CD14-positive monocyte (primary cell): Measurements from ENCODE around the gene GPRIN1. TPM values are rescaled to one million over a fixed set of nuclear protein-coding genes. Genes with fewer than 3 reads are reported as not detected.

Source experiments
- DNase-seq, 3 donors: peaks; one replicate each; pipeline ENCODE4 v3.0.0-alpha.2; 2011 to 2022
- H2AFZ ChIP-seq: 2 replicates; pipeline ENCODE4 v1.6.0; 2012; ENCODE audit warnings: mild to moderate bottlenecking, low read depth, low read length, inconsistent platforms; ENCODE audit not compliant: insufficient read depth, poor library complexity, severe bottlenecking
- H3K27ac ChIP-seq, 2 donors: 1 replicate in 1 of 2; 2 replicates in 1 of 2; pipeline ENCODE4 v1.5.1; 2012 to 2013; ENCODE audit warnings: low read length in 2 of 2, control low read depth in 1 of 2, inconsistent platforms in 1 of 2, low read depth in 1 of 2, mild to moderate bottlenecking in 1 of 2
- H3K27me3 ChIP-seq, 2 donors: one replicate each; pipeline versions ENCODE4 v1.6.0 to v1.6.1; 2011 to 2013; ENCODE audit warnings: low read length in 2 of 2; ENCODE audit not compliant: control insufficient read depth in 2 of 2, insufficient read depth in 2 of 2
- H3K36me3 ChIP-seq, 2 donors: replicated peaks in 1 of 2; 1 replicate in 1 of 2; 2 replicates in 1 of 2; pipeline versions ENCODE4 v1.5.1 to v1.6.1; 2012 to 2013; ENCODE audit warnings: low read length in 2 of 2, control low read depth in 1 of 2, inconsistent platforms in 1 of 2, mild to moderate bottlenecking in 1 of 2; ENCODE audit not compliant: insufficient read depth in 2 of 2, control insufficient read depth in 1 of 2
- H3K4me1 ChIP-seq, 2 donors: 1 replicate in 1 of 2; 2 replicates in 1 of 2; pipeline versions ENCODE4 v1.5.1 to v1.6.1; 2012 to 2013; ENCODE audit warnings: low read length in 2 of 2, control low read depth in 1 of 2, inconsistent platforms in 1 of 2, mild to moderate bottlenecking in 1 of 2, moderate library complexity in 1 of 2; ENCODE audit not compliant: insufficient read depth in 2 of 2, control insufficient read depth in 1 of 2
- H3K4me2 ChIP-seq: replicated peaks from 2 replicates; pipeline ENCODE3; 2012; ENCODE audit warnings: low read length, moderate library complexity, mild to moderate bottlenecking; ENCODE audit not compliant: poor library complexity, severe bottlenecking; ENCODE audit errors: extremely low read depth
- H3K4me3 ChIP-seq, 3 experiments: fragments of 200-600 bp in 1 of 3; sonication (generic) in 1 of 3; replicated peaks in 1 of 3; 1 replicate in 2 of 3; 2 replicates in 1 of 3; pipeline ENCODE4 v1.5.1; 2011 to 2013; ENCODE audit warnings: low read length in 3 of 3, mild to moderate bottlenecking in 3 of 3, control low read depth in 2 of 3, low read depth in 2 of 3, inconsistent platforms in 1 of 3, moderate library complexity in 1 of 3
- H3K79me2 ChIP-seq: 2 replicates; pipeline ENCODE4 v1.6.0; 2012; ENCODE audit warnings: mild to moderate bottlenecking, control low read depth, inconsistent platforms, low read length, moderate library complexity; ENCODE audit not compliant: insufficient read depth
- H3K9ac ChIP-seq: 2 replicates; pipeline ENCODE4 v1.6.0; 2017; ENCODE audit warnings: low read length, mild to moderate bottlenecking; ENCODE audit not compliant: insufficient read depth, poor library complexity, severe bottlenecking
- H3K9me3 ChIP-seq, 2 donors: replicated peaks in 1 of 2; 1 replicate in 1 of 2; 2 replicates in 1 of 2; pipeline versions ENCODE4 v1.5.1 to v1.6.1; 2012 to 2013; ENCODE audit warnings: low read length in 2 of 2, control low read depth in 1 of 2; ENCODE audit not compliant: control insufficient read depth in 1 of 2, insufficient read depth in 1 of 2
- H4K20me1 ChIP-seq: 2 replicates; pipeline ENCODE4 v1.6.0; 2012; ENCODE audit warnings: mild to moderate bottlenecking, low read length, control low read depth, moderate library complexity; ENCODE audit not compliant: insufficient read depth
- H3K27ac Mint-ChIP-seq, 7 donors: one replicate each; pipeline ENCODE4 v1.8.0; 2020; ENCODE audit warnings: mild to moderate bottlenecking in 7 of 7, mixed read lengths in 7 of 7, moderate library complexity in 6 of 7, inconsistent platforms in 2 of 7
- H3K27me3 Mint-ChIP-seq, 3 donors: one replicate each; pipeline ENCODE4 v1.8.0; 2021 to 2022; ENCODE audit warnings: low read depth in 3 of 3, mild to moderate bottlenecking in 3 of 3, mixed read lengths in 3 of 3, moderate library complexity in 3 of 3, inconsistent platforms in 1 of 3
- H3K36me3 Mint-ChIP-seq, 2 donors: one replicate each; pipeline ENCODE4 v1.8.0; 2020; ENCODE audit warnings: mixed read lengths in 2 of 2, inconsistent platforms in 1 of 2, mild to moderate bottlenecking in 1 of 2
- H3K4me1 Mint-ChIP-seq: one replicate; pipeline ENCODE4 v1.8.0; 2020; ENCODE audit warnings: mild to moderate bottlenecking, mixed read lengths
- H3K4me3 Mint-ChIP-seq, 2 donors: one replicate each; pipeline ENCODE4 v1.8.0; 2020; ENCODE audit warnings: mild to moderate bottlenecking in 2 of 2, mixed read lengths in 2 of 2, moderate library complexity in 1 of 2
- H3K9me3 Mint-ChIP-seq, 7 donors: one replicate each; pipeline ENCODE4 v1.8.0; 2020 to 2022; ENCODE audit warnings: mixed read lengths in 7 of 7, mild to moderate bottlenecking in 6 of 7, moderate library complexity in 6 of 7, inconsistent platforms in 2 of 7
- WGBS: methylation state at CpG from one replicate; pipeline ENCODE4 v1.1.5; 2013; ENCODE audit warnings: missing lambda C conversion rate; ENCODE audit not compliant: insufficient coverage; 5-methylcytosine and 5-hydroxymethylcytosine counted together
- intact Hi-C, 2 donors: fragments of 100-400 bp; cut with micrococcal nuclease; formaldehyde crosslinking; loops; one replicate each; pipeline versions ENCODE4 v1.15.0 to v1.15.1; 2023
- polyA plus RNA-seq, 3 donors: library from polyadenylated mRNA; depleted of rRNA in 1 of 3; unstranded in 2 of 3; stranded (reverse) in 1 of 3; fragments of 300-500 nt in 2 of 3; fragments of >200 nt in 1 of 3; fragmentation: Illumina TruSeq in 2 of 3; gene quantifications; 1 replicate in 2 of 3; 2 replicates in 1 of 3; pipeline ENCODE4 v1.2.3, GENCODE V29; 2012 to 2021
- TF ChIP-seq, protein P1 (sequence below): fragments of 200-600 bp; IDR thresholded peaks from one replicate; pipeline ENCODE4 v1.8.0; 2022; ENCODE audit warnings: antibody characterized with exemption, mild to moderate bottlenecking

GPRIN1 gene
- polyA plus RNA-seq, 3 donors, result 0.05 to 0.30 (median 0.13) TPM

DNA sequence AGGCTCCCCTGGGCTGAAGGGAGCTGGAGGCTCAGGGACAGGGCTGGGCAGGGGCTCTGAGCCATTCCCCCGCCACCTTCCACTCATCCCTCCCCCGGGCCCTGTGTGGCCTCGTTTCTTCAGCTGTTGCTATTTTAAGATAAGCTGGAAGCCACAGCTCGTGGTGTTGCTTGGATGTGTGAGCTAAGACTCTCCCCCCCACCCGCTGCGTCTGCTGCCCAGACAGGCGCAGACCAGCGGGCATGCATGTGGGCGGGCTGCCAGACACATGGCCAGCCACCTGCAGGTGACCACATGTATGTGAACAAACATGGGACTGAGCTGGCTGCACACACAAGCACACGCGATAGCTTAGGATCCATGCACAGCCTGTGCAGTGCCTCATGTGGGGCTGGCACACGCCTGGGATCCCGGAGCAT lies 11.7 kb upstream of the GPRIN1 start:
- H3K4me3 ChIP-seq, result no peak overlapping the region
- H3K9me3 ChIP-seq, result peaks cover 14 to 28% of the 10 kb centered on the region in 2 donors
- no peak overlapping the region for H2AFZ ChIP-seq
- no peak overlapping the region for H3K4me2 ChIP-seq
- no peak overlapping the region for H3K27ac ChIP-seq
- H3K4me1 Mint-ChIP-seq, result peaks cover 20% of the 10 kb centered on the region
- peaks cover 19 to 24% of the 10 kb centered on the region in 2 donors for H3K4me1 ChIP-seq
- WGBS, result 63% methylated on average over 8 of the region's 13 CpGs
- intact Hi-C loops, result no loop called here
- H3K36me3 Mint-ChIP-seq, result peaks cover 6% of the 10 kb centered on the region in 2 donors
- no peaks in the 10 kb centered on the region for H4K20me1 ChIP-seq
- TF ChIP-seq, protein P1, sequence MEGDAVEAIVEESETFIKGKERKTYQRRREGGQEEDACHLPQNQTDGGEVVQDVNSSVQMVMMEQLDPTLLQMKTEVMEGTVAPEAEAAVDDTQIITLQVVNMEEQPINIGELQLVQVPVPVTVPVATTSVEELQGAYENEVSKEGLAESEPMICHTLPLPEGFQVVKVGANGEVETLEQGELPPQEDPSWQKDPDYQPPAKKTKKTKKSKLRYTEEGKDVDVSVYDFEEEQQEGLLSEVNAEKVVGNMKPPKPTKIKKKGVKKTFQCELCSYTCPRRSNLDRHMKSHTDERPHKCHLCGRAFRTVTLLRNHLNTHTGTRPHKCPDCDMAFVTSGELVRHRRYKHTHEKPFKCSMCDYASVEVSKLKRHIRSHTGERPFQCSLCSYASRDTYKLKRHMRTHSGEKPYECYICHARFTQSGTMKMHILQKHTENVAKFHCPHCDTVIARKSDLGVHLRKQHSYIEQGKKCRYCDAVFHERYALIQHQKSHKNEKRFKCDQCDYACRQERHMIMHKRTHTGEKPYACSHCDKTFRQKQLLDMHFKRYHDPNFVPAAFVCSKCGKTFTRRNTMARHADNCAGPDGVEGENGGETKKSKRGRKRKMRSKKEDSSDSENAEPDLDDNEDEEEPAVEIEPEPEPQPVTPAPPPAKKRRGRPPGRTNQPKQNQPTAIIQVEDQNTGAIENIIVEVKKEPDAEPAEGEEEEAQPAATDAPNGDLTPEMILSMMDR, result no peak
- no peak overlapping the region for H3K9ac ChIP-seq
- H3K9me3 Mint-ChIP-seq, result peaks cover 0 to 29% (median 19%) of the 10 kb centered on the region in 7 donors
- peaks cover 22 to 75% of the 10 kb centered on the region in 2 donors for H3K27me3 ChIP-seq
- H3K79me2 ChIP-seq, result no peaks in the 10 kb centered on the region
- H3K4me3 Mint-ChIP-seq, result peak overlapping the region in 1 of 2 donors; percentile 0
- peaks cover 60 to 82% (median 71%) of the 10 kb centered on the region in 3 donors for H3K27me3 Mint-ChIP-seq
- no peaks in the 10 kb centered on the region for H3K36me3 ChIP-seq
- DNase-seq, result no peak
- H3K27ac Mint-ChIP-seq, result no peak overlapping the region

DNA sequence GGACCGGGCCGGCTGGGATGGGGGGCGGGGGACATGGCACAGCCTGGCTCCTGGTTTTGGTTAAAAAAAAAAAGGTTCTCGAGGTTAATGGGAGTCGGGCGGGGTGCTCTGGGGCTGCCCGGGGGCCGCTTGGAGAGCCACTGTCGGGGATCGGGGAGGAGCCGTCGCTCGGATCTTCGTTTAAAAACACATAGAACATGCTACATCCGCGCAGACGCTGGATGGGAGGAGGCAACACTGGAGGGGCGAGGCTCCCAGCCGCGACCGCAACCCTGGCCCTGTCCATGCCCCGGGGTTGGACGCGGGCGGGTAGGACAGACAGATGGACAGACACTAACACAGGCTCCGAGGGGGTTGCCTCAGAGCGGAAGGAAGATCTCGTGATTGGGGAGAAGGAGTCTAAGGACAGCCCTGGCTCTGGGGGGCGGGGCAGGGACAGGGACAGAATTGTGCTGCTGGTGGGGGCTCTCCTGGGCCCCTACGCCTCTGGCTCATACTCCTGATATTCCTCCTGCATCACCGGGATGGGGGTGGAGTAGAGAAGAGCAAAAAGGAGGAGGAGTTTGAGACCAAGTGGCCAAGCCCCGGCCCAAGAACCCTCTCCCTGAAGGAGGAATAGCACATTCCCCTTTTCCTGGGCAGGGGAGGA lies 10.5 kb upstream of the GPRIN1 start:
- TF ChIP-seq, protein P1, result no peak
- H3K9ac ChIP-seq, result peak overlapping the region; percentile 8
- peaks cover 22 to 68% of the 10 kb centered on the region in 2 donors for H3K27me3 ChIP-seq
- DNase-seq, result peak in 2 of 3 donors; percentile 30 to 39
- Mint-ChIP-seq H3K36me3 (peaks cover 6% of the 10 kb centered on the region in 2 donors), H3K9me3 (peaks cover 0 to 29% (median 19%) of the 10 kb centered on the region in 7 donors), H3K4me3 (peak overlapping the region; percentile 67 to 89), H3K27ac (no peak overlapping the region), H3K27me3 (peaks cover 57 to 80% (median 69%) of the 10 kb centered on the region in 3 donors), H3K4me1 (peaks cover 20% of the 10 kb centered on the region)
- intact Hi-C loops, result no loop called here
- no peaks in the 10 kb centered on the region for H3K79me2 ChIP-seq
- peaks cover 14 to 28% of the 10 kb centered on the region in 2 donors for H3K9me3 ChIP-seq
- WGBS, result 2% methylated on average over 23 of the region's 32 CpGs
- H4K20me1 ChIP-seq, result no peaks in the 10 kb centered on the region
- H2AFZ ChIP-seq, result peak overlapping the region; percentile 67
- no peak overlapping the region for H3K27ac ChIP-seq
- H3K4me1 ChIP-seq, result peaks cover 19 to 24% of the 10 kb centered on the region in 2 donors
- H3K4me2 ChIP-seq, result peak overlapping the region; percentile 63
- no peaks in the 10 kb centered on the region for H3K36me3 ChIP-seq
- peak overlapping the region in 1 of 3 experiments; percentile 50 for H3K4me3 ChIP-seq
